ENCODE measurements around the gene EXD2. TPM values are rescaled to one million over a fixed set of nuclear protein-coding genes. Genes with fewer than 3 reads are reported as not detected.
A peak's percentile ranks its signal among the peaks of the same experiment; 100 is the strongest.

Gene EXD2
- total RNA-seq, 1 experiment from 2014 or later, result 26.2 TPM

DNA sequence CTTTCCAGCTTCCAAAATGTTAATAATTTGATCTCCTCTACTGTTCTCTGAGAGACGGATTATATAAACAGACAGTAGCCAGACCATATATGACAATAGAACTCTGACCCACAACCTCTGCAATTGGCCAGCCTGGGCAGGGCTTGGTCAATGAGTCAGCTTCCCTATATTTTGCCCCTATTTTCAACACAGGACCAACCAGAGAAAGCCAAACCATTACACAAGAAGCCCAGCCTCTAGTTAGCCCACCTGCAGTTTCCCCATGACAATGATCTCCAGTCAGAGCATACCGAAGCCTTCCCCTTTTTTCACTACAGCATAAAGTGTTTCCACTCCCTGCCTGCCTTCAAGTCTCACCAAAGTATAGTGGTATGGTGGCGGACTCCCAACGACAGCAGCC is 7.6 kb upstream of the EXD2 start (continued):
- TF ChIP-seq, protein P1, sequence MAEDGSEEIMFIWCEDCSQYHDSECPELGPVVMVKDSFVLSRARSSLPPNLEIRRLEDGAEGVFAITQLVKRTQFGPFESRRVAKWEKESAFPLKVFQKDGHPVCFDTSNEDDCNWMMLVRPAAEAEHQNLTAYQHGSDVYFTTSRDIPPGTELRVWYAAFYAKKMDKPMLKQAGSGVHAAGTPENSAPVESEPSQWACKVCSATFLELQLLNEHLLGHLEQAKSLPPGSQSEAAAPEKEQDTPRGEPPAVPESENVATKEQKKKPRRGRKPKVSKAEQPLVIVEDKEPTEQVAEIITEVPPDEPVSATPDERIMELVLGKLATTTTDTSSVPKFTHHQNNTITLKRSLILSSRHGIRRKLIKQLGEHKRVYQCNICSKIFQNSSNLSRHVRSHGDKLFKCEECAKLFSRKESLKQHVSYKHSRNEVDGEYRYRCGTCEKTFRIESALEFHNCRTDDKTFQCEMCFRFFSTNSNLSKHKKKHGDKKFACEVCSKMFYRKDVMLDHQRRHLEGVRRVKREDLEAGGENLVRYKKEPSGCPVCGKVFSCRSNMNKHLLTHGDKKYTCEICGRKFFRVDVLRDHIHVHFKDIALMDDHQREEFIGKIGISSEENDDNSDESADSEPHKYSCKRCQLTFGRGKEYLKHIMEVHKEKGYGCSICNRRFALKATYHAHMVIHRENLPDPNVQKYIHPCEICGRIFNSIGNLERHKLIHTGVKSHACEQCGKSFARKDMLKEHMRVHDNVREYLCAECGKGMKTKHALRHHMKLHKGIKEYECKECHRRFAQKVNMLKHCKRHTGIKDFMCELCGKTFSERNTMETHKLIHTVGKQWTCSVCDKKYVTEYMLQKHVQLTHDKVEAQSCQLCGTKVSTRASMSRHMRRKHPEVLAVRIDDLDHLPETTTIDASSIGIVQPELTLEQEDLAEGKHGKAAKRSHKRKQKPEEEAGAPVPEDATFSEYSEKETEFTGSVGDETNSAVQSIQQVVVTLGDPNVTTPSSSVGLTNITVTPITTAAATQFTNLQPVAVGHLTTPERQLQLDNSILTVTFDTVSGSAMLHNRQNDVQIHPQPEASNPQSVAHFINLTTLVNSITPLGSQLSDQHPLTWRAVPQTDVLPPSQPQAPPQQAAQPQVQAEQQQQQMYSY (CRISPR knock-in tag; IDR thresholded peaks at IDR 0.05), result no peak
- TF ChIP-seq CBFB (CRISPR knock-in tag; IDR thresholded peaks at IDR 0.05; ENCODE audit: low read depth) (no peak), MYBL2 (CRISPR knock-in tag; IDR thresholded peaks at IDR 0.05) (no peak), ESRRA (CRISPR knock-in tag; IDR thresholded peaks at IDR 0.05; ENCODE audit: borderline replicate concordance) (no peak)
- TF ChIP-seq, protein P2, sequence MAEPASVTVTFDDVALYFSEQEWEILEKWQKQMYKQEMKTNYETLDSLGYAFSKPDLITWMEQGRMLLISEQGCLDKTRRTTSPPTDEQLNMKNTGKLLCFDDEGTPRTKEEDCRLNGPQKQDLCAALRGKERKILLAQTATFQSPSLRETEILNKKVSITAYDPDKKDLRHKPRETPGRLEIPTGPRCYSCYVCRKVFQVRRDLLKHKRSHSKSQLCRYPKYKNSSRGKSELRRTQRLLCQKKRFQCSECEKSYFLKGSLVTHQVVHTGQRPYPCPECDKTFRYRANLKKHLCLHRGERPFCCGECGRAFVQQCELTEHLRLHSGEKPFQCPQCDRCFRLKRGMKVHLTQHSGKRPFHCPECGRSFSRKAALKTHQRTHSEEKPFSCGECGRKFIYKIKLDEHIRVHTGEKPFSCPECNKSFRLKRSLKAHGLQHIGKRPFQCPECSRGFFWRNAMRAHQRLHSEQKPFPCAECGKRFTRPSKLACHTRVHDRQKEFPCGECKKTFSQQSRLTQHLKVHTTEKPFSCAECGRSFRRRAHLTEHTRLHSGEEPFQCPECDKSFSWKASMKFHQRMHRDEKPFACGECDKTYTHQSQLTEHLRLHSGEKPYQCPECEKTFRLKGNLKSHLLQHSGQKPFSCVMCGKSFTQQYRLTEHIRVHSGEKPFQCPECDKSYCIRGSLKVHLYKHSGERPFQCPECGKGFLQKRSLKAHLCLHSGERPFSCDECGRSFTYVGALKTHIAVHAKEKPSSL (CRISPR knock-in tag; conservative IDR thresholded peaks at IDR 0.05), result no peak
- TF ChIP-seq, protein P3, sequence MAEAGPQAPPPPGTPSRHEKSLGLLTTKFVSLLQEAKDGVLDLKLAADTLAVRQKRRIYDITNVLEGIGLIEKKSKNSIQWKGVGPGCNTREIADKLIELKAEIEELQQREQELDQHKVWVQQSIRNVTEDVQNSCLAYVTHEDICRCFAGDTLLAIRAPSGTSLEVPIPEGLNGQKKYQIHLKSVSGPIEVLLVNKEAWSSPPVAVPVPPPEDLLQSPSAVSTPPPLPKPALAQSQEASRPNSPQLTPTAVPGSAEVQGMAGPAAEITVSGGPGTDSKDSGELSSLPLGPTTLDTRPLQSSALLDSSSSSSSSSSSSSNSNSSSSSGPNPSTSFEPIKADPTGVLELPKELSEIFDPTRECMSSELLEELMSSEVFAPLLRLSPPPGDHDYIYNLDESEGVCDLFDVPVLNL (CRISPR knock-in tag; IDR thresholded peaks at IDR 0.05; ENCODE audit: borderline replicate concordance, low read depth), result no peak

DNA sequence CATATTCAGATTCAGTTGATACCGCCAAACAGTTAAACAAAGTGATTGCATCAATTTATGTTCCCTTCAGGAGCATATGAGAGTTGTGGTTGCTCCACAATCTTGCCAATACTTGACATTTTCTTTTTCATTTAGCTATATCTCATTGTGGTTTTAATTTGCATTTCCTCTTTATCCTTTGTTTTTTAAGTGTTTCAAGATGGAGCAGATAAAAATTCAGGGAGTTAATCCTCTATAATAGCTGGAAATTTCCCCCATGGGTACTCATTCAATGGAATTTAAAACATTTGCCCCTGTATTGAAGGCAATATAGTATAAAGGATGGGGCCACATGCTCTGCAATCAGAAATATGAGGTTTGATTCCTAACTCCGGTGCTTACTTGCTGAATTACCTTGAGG is 1.1 kb upstream of the EXD2 start:
- peaks cover 4% of the 10 kb centered on the region for H3K27me3 Mint-ChIP-seq (ENCODE audit: low read depth)
- H3K4me3 Mint-ChIP-seq, result peak overlapping the region; percentile 92
- POLR2A ChIA-PET, result no interaction called here
- peaks cover 18% of the 10 kb centered on the region for H3K4me1 Mint-ChIP-seq
- peaks cover 4% of the 10 kb centered on the region; the same call in 1 of the 2 replicates for H3K9me3 Mint-ChIP-seq
- CTCF ChIA-PET, result interaction anchor here (0.8 to 1.1 kb wide), 2 partner anchors 61 to 156 kb away, joined by 3 read pairs; no protein-coding TSS in a partner anchor
- no peak for ATAC-seq
- DNase-seq (ENCODE audit: low spot score), result no peak
- TF ChIP-seq, protein P4, sequence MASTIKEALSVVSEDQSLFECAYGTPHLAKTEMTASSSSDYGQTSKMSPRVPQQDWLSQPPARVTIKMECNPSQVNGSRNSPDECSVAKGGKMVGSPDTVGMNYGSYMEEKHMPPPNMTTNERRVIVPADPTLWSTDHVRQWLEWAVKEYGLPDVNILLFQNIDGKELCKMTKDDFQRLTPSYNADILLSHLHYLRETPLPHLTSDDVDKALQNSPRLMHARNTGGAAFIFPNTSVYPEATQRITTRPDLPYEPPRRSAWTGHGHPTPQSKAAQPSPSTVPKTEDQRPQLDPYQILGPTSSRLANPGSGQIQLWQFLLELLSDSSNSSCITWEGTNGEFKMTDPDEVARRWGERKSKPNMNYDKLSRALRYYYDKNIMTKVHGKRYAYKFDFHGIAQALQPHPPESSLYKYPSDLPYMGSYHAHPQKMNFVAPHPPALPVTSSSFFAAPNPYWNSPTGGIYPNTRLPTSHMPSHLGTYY (CRISPR knock-in tag; IDR thresholded peaks at IDR 0.05), result no peak
- no peak for TF ChIP-seq ZNF138 (CRISPR knock-in tag; conservative IDR thresholded peaks at IDR 0.05)
- TF ChIP-seq ZNF121 (CRISPR knock-in tag; IDR thresholded peaks at IDR 0.05), result no peak
- TF ChIP-seq OVOL2 (CRISPR knock-in tag; IDR thresholded peaks at IDR 0.05; ENCODE audit: borderline replicate concordance), result no peak
- TF ChIP-seq, protein P5, sequence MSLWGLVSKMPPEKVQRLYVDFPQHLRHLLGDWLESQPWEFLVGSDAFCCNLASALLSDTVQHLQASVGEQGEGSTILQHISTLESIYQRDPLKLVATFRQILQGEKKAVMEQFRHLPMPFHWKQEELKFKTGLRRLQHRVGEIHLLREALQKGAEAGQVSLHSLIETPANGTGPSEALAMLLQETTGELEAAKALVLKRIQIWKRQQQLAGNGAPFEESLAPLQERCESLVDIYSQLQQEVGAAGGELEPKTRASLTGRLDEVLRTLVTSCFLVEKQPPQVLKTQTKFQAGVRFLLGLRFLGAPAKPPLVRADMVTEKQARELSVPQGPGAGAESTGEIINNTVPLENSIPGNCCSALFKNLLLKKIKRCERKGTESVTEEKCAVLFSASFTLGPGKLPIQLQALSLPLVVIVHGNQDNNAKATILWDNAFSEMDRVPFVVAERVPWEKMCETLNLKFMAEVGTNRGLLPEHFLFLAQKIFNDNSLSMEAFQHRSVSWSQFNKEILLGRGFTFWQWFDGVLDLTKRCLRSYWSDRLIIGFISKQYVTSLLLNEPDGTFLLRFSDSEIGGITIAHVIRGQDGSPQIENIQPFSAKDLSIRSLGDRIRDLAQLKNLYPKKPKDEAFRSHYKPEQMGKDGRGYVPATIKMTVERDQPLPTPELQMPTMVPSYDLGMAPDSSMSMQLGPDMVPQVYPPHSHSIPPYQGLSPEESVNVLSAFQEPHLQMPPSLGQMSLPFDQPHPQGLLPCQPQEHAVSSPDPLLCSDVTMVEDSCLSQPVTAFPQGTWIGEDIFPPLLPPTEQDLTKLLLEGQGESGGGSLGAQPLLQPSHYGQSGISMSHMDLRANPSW (CRISPR knock-in tag; conservative IDR thresholded peaks at IDR 0.05; ENCODE audit: low read depth), result no peak
- TF ChIP-seq JAZF1 (CRISPR knock-in tag; IDR thresholded peaks at IDR 0.05), result no peak
- TF ChIP-seq, protein P6, sequence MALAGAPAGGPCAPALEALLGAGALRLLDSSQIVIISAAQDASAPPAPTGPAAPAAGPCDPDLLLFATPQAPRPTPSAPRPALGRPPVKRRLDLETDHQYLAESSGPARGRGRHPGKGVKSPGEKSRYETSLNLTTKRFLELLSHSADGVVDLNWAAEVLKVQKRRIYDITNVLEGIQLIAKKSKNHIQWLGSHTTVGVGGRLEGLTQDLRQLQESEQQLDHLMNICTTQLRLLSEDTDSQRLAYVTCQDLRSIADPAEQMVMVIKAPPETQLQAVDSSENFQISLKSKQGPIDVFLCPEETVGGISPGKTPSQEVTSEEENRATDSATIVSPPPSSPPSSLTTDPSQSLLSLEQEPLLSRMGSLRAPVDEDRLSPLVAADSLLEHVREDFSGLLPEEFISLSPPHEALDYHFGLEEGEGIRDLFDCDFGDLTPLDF (CRISPR knock-in tag; IDR thresholded peaks at IDR 0.05), result no peak
- TF ChIP-seq, protein P7, sequence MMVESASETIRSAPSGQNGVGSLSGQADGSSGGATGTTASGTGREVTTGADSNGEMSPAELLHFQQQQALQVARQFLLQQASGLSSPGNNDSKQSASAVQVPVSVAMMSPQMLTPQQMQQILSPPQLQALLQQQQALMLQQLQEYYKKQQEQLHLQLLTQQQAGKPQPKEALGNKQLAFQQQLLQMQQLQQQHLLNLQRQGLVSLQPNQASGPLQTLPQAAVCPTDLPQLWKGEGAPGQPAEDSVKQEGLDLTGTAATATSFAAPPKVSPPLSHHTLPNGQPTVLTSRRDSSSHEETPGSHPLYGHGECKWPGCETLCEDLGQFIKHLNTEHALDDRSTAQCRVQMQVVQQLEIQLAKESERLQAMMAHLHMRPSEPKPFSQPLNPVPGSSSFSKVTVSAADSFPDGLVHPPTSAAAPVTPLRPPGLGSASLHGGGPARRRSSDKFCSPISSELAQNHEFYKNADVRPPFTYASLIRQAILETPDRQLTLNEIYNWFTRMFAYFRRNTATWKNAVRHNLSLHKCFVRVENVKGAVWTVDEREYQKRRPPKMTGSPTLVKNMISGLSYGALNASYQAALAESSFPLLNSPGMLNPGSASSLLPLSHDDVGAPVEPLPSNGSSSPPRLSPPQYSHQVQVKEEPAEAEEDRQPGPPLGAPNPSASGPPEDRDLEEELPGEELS (CRISPR knock-in tag; IDR thresholded peaks at IDR 0.05), result no peak
- no peak for TF ChIP-seq NR2C2 (CRISPR knock-in tag; IDR thresholded peaks at IDR 0.05)
- H3K36me3 Mint-ChIP-seq, result no peaks in the 10 kb centered on the region
- peak overlapping the region; percentile 80 for H3K27ac Mint-ChIP-seq
